Measurements from ENCODE around the gene SEPTIN7.

DNA sequence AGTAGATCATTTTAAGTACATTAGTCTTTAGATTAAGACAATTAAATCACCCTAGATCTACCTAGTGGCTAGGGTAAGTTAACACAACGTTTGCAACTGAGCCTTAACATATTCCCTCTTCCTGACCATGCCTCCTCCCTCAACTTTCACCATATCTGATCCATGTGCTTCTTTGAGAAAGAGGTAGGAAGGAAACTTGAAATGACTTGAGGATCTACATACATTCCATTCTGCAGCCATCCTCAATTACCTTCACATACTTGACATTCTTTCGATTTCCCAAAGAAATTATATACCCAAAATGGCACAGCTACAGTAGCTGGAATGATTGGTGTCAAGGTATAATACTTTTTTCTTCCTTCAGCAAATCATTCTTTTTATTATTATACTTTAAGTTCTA, 12.9 kb upstream of the SEPTIN7 start:
- TF ChIP-seq, protein P1, sequence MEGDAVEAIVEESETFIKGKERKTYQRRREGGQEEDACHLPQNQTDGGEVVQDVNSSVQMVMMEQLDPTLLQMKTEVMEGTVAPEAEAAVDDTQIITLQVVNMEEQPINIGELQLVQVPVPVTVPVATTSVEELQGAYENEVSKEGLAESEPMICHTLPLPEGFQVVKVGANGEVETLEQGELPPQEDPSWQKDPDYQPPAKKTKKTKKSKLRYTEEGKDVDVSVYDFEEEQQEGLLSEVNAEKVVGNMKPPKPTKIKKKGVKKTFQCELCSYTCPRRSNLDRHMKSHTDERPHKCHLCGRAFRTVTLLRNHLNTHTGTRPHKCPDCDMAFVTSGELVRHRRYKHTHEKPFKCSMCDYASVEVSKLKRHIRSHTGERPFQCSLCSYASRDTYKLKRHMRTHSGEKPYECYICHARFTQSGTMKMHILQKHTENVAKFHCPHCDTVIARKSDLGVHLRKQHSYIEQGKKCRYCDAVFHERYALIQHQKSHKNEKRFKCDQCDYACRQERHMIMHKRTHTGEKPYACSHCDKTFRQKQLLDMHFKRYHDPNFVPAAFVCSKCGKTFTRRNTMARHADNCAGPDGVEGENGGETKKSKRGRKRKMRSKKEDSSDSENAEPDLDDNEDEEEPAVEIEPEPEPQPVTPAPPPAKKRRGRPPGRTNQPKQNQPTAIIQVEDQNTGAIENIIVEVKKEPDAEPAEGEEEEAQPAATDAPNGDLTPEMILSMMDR (conservative IDR thresholded peaks at IDR 0.05 in 1 of 2, IDR thresholded peaks at IDR 0.05 in 1 of 2; ENCODE audit: low read depth in 1 of 2, low read length in 2 of 2) = no peak
- no peak for TF ChIP-seq EZH2 (IDR thresholded peaks at IDR 0.05; ENCODE audit: low read length, missing control alignments)

Measured in fibroblast of lung (primary cell).